NCI-H82 (cell line): ENCODE data around the gene PHACTR3.
"Not testable (repeated sequence)": the region's sequence is repeated elsewhere in the genome, so short reads cannot be mapped to it uniquely, and the experiment has no call there.

Experiments used
- DNase-seq: peaks from one replicate; lab custom pipeline; 2025; lab: John Stamatoyannopoulos, UW

PHACTR3 gene

GRCh38 chr20:59829786-59830664 is 225.7 kb downstream of the PHACTR3 start:
- DNase-seq = no peak

- no peak for DNase-seq
Measured at GRCh38 chr20:59830665-59831023, 226.3 kb downstream of the PHACTR3 start.

- DNase-seq = no peak
Measured at GRCh38 chr20:59831024-59831915, 226.9 kb downstream of the PHACTR3 start.

- DNase-seq = no peak
Measured at GRCh38 chr20:59831916-59832270, 227.6 kb downstream of the PHACTR3 start.

GRCh38 chr20:59832406-59833363 is 228.3 kb downstream of the PHACTR3 start:
- DNase-seq = no peak

GRCh38 chr20:59835057-59835447 is 230.7 kb downstream of the PHACTR3 start:
- DNase-seq = no peak

GRCh38 chr20:59835448-59836395 is 231.4 kb downstream of the PHACTR3 start:
- peak; percentile 50 for DNase-seq

- DNase-seq = peak; percentile 22
Measured at GRCh38 chr20:59836767-59837166, 232.4 kb downstream of the PHACTR3 start.

GRCh38 chr20:59837623-59838394 is 233.5 kb downstream of the PHACTR3 start:
- DNase-seq = no peak

GRCh38 chr20:59839400-59839799 is 235.1 kb downstream of the PHACTR3 start:
- no peak for DNase-seq

- no peak for DNase-seq
Measured at GRCh38 chr20:59845472-59845871, 241.1 kb downstream of the PHACTR3 start.

- DNase-seq = no peak
Measured at GRCh38 chr20:59848182-59848581, 243.8 kb downstream of the PHACTR3 start.

GRCh38 chr20:59850018-59850641 is 245.8 kb downstream of the PHACTR3 start:
- DNase-seq = peak; percentile 64

GRCh38 chr20:59856526-59856925 is 252.2 kb downstream of the PHACTR3 start:
- DNase-seq = not testable (repeated sequence)

- DNase-seq = not testable (repeated sequence)
Measured at GRCh38 chr20:59856941-59857340, 252.6 kb downstream of the PHACTR3 start.

- DNase-seq = no peak
Measured at GRCh38 chr20:59857966-59858365, 253.6 kb downstream of the PHACTR3 start.

- DNase-seq = peak; percentile 12
Measured at GRCh38 chr20:59858425-59858824, 254.1 kb downstream of the PHACTR3 start.

- no peak for DNase-seq
Measured at GRCh38 chr20:59861401-59861800, 257.1 kb downstream of the PHACTR3 start.

- peak; percentile 24 for DNase-seq
Measured at GRCh38 chr20:59863058-59863457, 258.7 kb downstream of the PHACTR3 start.
